ENCODE data around the gene JAM3.

The JAM3 gene

DNA sequence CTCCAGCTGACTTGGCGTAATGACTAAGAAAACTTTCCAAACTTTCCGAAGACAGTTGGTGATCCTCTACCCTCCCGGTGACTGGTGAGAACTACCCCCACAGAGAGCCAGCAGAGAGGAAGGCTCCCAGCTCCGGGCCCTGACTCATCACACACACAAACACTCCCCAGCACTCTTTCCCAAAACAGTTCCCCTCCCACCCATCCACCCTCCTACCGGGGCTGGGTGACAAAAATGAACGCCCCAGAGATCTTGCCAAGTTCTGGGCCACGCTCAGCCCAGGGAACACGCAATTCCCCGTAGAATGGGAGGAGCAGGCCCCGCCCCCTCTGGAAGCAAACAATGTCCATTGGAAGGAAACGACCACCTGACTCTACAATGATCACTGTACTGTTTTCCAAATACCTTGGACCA is 21.3 kb upstream of the JAM3 start:
- in situ Hi-C loops (cut with HindIII; ENCODE audit: low sequenced_read_pairs), result loop anchor here (5.0 kb wide), 1 partner anchor 100 kb away; no protein-coding TSS in a partner anchor
- peak overlapping the region; percentile 22 for H3K4me3 ChIP-seq (ENCODE audit: low read depth, low read length)

DNA sequence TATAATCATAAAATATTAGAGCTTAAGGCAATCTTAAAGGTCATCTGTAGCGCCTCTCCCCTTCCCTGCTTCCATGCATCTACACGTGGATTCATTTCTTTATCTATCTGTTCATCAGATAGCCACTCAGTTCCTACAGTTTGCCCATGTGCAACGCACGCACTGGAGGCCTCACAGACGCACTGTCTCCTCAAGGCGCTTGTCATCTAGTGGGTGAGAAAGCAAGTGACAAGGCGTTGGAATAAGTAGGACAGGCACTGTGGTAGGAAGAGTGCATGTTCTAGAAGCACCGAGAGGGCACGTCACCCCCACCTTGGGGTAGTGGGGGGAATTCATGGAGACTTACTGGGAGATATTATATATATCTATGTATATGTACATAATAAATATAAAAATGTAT is 20.8 kb upstream of the JAM3 start:
- in situ Hi-C loops (cut with HindIII; ENCODE audit: low sequenced_read_pairs), result loop anchor here (5.0 kb wide), 1 partner anchor 99 kb away; no protein-coding TSS in a partner anchor
- DNase-seq (ENCODE audit: low read depth), result no peak

More for the DNA sequence above, 21.3 kb upstream of the JAM3 start:
- TF ChIP-seq, protein P1, sequence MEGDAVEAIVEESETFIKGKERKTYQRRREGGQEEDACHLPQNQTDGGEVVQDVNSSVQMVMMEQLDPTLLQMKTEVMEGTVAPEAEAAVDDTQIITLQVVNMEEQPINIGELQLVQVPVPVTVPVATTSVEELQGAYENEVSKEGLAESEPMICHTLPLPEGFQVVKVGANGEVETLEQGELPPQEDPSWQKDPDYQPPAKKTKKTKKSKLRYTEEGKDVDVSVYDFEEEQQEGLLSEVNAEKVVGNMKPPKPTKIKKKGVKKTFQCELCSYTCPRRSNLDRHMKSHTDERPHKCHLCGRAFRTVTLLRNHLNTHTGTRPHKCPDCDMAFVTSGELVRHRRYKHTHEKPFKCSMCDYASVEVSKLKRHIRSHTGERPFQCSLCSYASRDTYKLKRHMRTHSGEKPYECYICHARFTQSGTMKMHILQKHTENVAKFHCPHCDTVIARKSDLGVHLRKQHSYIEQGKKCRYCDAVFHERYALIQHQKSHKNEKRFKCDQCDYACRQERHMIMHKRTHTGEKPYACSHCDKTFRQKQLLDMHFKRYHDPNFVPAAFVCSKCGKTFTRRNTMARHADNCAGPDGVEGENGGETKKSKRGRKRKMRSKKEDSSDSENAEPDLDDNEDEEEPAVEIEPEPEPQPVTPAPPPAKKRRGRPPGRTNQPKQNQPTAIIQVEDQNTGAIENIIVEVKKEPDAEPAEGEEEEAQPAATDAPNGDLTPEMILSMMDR (IDR thresholded peaks at IDR 0.05; ENCODE audit: low read depth, low read length, missing control alignments), result no peak
- no peak for DNase-seq (ENCODE audit: low read depth)

DNA sequence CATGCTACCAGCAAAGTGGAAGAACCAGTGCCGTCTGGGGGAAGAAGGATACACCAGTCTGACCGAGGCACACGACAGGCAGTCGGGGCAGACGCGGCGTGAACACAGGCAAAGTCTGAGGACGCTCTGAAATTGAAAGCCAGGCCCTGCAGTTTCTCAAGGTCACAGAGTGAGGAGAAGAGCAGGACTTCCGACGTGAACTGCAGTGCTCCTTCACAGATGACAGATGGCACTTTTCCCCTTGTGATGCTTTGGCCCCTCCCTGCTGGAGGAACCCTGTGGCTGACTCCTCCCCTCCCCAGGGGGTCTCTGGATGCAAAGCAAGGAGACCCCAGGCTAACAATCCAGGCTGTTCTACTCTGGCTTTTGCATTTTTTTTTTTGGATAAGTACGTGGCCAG is 19.6 kb upstream of the JAM3 start:
- H3K4me3 ChIP-seq (ENCODE audit: low read depth, low read length), result no peak overlapping the region
- in situ Hi-C loops (cut with HindIII; ENCODE audit: low sequenced_read_pairs), result loop anchor here (5.0 kb wide), 1 partner anchor 98 kb away; no protein-coding TSS in a partner anchor
- DNase-seq (ENCODE audit: low read depth), result no peak
- TF ChIP-seq, protein P1 (IDR thresholded peaks at IDR 0.05; ENCODE audit: low read depth, low read length, missing control alignments), result no peak

More for the DNA sequence above, 20.8 kb upstream of the JAM3 start:
- H3K4me3 ChIP-seq (ENCODE audit: low read depth, low read length), result no peak overlapping the region
- TF ChIP-seq, protein P1 (IDR thresholded peaks at IDR 0.05; ENCODE audit: low read depth, low read length, missing control alignments), result no peak

DNA sequence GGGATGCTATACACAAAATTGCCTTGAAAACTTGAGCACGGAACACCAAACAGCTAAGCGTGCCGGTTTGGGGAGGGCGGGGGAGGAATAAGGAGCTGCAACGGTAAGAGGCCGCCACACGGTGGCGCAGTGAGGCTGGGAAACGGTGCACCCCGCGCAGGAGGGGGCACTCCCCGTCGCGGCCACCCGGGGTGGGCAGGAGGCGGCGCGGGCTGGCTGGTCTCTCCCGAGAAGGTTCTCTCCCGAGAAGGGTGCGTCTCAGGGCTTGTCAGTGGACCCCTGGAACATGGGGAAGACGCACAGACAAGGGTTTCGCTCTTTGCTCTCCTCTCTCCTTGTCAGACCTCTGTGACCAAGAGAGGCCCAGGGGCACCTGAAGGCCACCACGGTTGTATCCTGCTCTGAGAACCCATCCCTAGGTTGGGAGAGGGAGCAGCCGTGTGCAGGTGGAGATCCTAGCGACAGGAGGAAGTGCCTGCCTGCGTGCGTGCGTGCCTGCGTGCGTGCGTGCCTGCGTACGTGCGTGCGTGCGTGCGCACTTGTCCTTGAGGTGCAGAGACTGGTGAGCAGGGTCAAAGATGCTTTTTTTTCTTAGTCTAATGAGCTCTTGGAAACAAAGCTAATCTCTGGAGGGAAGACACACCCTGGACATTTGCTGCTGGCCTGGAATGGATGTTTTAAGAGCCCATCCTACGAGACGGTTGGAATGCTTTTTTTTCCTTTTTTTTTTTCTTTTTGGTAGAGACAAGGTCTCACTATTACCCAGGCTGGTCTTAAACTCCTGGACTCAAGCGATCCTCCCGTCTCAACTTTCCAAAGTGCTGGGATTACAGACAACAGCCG is 18.1 kb upstream of the JAM3 start:
- in situ Hi-C loops (cut with HindIII; ENCODE audit: low sequenced_read_pairs), result no loop called here
- DNase-seq (ENCODE audit: low read depth), result no peak
- TF ChIP-seq, protein P1 (IDR thresholded peaks at IDR 0.05; ENCODE audit: low read depth, low read length, missing control alignments), result peak; percentile 89
- H3K4me3 ChIP-seq (ENCODE audit: low read depth, low read length), result peak overlapping the region; percentile 30

DNA sequence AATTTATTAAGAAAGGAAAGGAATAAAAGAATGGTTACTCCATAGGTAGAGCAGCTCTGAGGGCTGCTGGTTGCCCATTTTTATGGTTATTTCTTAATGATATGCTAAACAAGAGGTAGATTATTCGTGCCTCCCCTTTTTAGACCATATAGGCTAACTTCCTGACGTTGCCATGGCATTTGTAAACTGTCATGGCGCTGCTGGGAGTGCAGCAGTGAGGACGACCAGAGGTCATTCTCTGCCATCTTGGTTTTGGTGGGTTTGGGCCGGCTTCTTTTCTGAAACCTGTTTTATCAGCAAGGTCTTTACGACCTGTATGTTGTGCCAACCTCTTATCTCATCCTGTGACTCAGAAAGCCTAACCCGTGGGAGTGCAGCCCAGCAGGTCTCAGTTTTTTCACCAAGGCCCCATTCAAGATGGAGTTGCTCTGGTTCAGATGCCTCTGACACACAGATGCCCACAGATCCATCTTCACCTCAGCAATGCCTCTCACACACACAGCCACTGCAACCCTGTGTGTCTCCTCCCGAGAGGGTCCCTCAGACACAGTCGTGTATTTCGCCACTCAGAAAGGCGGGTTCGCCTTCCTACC is 16.4 kb upstream of the JAM3 start:
- H3K4me3 ChIP-seq (ENCODE audit: low read depth, low read length), result no peak overlapping the region
- no peak for DNase-seq (ENCODE audit: low read depth)
- in situ Hi-C loops (cut with HindIII; ENCODE audit: low sequenced_read_pairs), result no loop called here
- TF ChIP-seq, protein P1 (IDR thresholded peaks at IDR 0.05; ENCODE audit: low read depth, low read length, missing control alignments), result no peak

DNA sequence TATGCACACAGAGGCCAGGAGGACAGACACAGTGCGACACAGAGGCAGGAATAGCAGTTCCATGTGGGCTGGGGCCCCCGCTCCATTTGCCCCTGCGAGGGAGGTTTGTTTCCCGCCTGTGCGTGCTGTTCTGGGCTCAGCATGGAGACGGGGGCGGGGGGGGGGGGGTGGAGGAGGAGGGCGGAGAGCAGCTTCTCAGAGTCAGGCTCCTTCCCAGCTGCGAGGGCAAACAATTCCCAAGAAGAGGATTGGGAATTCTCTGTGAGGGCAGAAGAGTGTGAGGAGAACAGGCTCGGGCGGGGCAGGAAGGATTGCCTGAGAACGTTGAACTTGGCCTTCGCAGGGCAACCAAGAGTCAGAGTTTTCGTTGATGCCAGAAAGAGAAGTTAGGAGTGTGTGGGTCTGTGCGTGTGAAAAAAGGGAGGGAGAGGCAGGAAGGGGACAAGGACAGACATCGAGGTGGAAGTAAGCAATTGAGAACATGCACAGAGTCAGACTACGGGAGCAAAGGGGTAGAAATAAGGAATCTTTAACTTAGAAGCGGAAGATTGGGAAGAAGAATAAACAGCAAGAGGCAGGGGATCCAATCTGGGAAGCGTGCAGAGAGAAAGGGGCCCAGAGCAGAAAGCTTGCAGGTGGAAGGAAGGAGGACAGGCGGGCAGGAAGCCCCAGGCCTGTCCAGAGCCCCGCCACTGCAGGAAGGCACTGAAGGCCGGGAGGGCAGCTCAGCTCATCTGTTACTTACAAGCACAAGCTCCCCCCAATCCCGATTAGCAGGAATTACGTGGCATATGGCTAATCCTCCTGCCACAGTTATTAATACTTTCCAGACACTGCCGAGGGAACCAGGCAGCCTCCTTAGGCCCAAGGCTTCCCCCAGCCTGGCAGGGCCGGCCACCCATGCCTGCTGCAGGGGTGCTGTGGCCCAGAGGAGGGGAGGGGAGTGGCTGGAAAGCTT is 15.6 kb upstream of the JAM3 start:
- in situ Hi-C loops (cut with HindIII; ENCODE audit: low sequenced_read_pairs), result no loop called here
- TF ChIP-seq, protein P1 (IDR thresholded peaks at IDR 0.05; ENCODE audit: low read depth, low read length, missing control alignments), result no peak

More for the DNA sequence above, 15.6 kb upstream of the JAM3 start:
- no peak overlapping the region for H3K4me3 ChIP-seq (ENCODE audit: low read depth, low read length)
- DNase-seq (ENCODE audit: low read depth), result no peak
